ENCODE results near the gene NCK2. TPM values are rescaled to one million over a fixed set of nuclear protein-coding genes. Genes with fewer than 3 reads are reported as not detected.

NCK2 gene
- total RNA-seq, 1 donor from 2014 or later = 33.2 TPM

GRCh38 chr2:105876191-105876590 is 131.5 kb downstream of the NCK2 start:
- intact Hi-C loops (cut with DNase I) = no loop called here
- no peak for DNase-seq (ENCODE audit: low spot score)

- intact Hi-C loops (cut with DNase I) = no loop called here
- DNase-seq (ENCODE audit: low spot score) = no peak
These were observed 133.2 kb downstream of the NCK2 start for GRCh38 chr2:105877945-105878344.

GRCh38 chr2:105879106-105879802 is 134.5 kb downstream of the NCK2 start:
- intact Hi-C loops (cut with DNase I) = no loop called here
- DNase-seq (ENCODE audit: low spot score) = no peak

- DNase-seq (ENCODE audit: low spot score) = no peak
- intact Hi-C loops (cut with DNase I) = loop anchor here (5.0 to 10.0 kb wide), 2 partner anchors 133 to 285 kb away; no protein-coding TSS in a partner anchor
These were observed 135.1 kb downstream of the NCK2 start for GRCh38 chr2:105879803-105880300.

GRCh38 chr2:105880637-105881036 is 135.9 kb downstream of the NCK2 start:
- DNase-seq (ENCODE audit: low spot score) = no peak
- intact Hi-C loops (cut with DNase I) = loop anchor here (5.0 to 10.0 kb wide), 2 partner anchors 133 to 286 kb away; no protein-coding TSS in a partner anchor

- no peak for DNase-seq (ENCODE audit: low spot score)
- intact Hi-C loops (cut with DNase I) = loop anchor here (5.0 to 10.0 kb wide), 2 partner anchors 134 to 287 kb away; no protein-coding TSS in a partner anchor
These were observed 136.8 kb downstream of the NCK2 start for GRCh38 chr2:105881286-105882136.

- no peak for DNase-seq (ENCODE audit: low spot score)
- intact Hi-C loops (cut with DNase I) = loop anchor here (5.0 to 10.0 kb wide), 2 partner anchors 135 to 288 kb away; no protein-coding TSS in a partner anchor
These were observed 137.6 kb downstream of the NCK2 start for GRCh38 chr2:105882341-105882740.

- intact Hi-C loops (cut with DNase I) = loop anchor here (5.0 to 10.0 kb wide), 2 partner anchors 136 to 288 kb away; no protein-coding TSS in a partner anchor
- no peak for DNase-seq (ENCODE audit: low spot score)
These were observed 138.3 kb downstream of the NCK2 start for GRCh38 chr2:105882920-105883435.

- DNase-seq (ENCODE audit: low spot score) = no peak
- intact Hi-C loops (cut with DNase I) = loop anchor here (5.0 to 10.0 kb wide), 2 partner anchors 137 to 289 kb away; no protein-coding TSS in a partner anchor
These were observed 139.4 kb downstream of the NCK2 start for GRCh38 chr2:105883911-105884694.

GRCh38 chr2:105885456-105885855 is 140.7 kb downstream of the NCK2 start:
- intact Hi-C loops (cut with DNase I) = loop anchor here (10.0 kb wide), 1 partner anchor 291 kb away; no protein-coding TSS in a partner anchor
- DNase-seq (ENCODE audit: low spot score) = no peak

GRCh38 chr2:105886029-105886454 is 141.3 kb downstream of the NCK2 start:
- intact Hi-C loops (cut with DNase I) = loop anchor here (2.0 to 10.0 kb wide), 2 partner anchors 21 to 291 kb away; no protein-coding TSS in a partner anchor
- no peak for DNase-seq (ENCODE audit: low spot score)

- intact Hi-C loops (cut with DNase I) = loop anchor here (2.0 to 10.0 kb wide), 2 partner anchors 20 to 292 kb away; no protein-coding TSS in a partner anchor
- DNase-seq (ENCODE audit: low spot score) = no peak
These were observed 142.0 kb downstream of the NCK2 start for GRCh38 chr2:105886687-105887086.

GRCh38 chr2:105887256-105887655 is 142.5 kb downstream of the NCK2 start:
- intact Hi-C loops (cut with DNase I) = loop anchor here (2.0 to 10.0 kb wide), 2 partner anchors 20 to 292 kb away; no protein-coding TSS in a partner anchor
- DNase-seq (ENCODE audit: low spot score) = no peak

GRCh38 chr2:105888625-105889024 is 143.9 kb downstream of the NCK2 start:
- intact Hi-C loops (cut with DNase I) = loop anchor here (10.0 kb wide), 1 partner anchor 294 kb away; no protein-coding TSS in a partner anchor

GRCh38 chr2:105889046-105889445 is 144.3 kb downstream of the NCK2 start:
- intact Hi-C loops (cut with DNase I) = loop anchor here (10.0 kb wide), 1 partner anchor 294 kb away; no protein-coding TSS in a partner anchor
- no peak for DNase-seq (ENCODE audit: low spot score)

More at GRCh38 chr2:105888625-105889024, 143.9 kb downstream of the NCK2 start:
- DNase-seq (ENCODE audit: low spot score) = no peak

GRCh38 chr2:105890111-105890510 is 145.4 kb downstream of the NCK2 start:
- intact Hi-C loops (cut with DNase I) = no loop called here
- DNase-seq (ENCODE audit: low spot score) = no peak

- DNase-seq (ENCODE audit: low spot score) = no peak
- intact Hi-C loops (cut with DNase I) = no loop called here
These were observed 146.1 kb downstream of the NCK2 start for GRCh38 chr2:105890856-105891255.
